GM12891 (cell line): ENCODE measurements around the gene LHFPL3.

Experiments
- PAX5 ChIP-seq: IDR thresholded peaks from 2 replicates; pipeline ENCODE4 v1.6.1; 2011; ENCODE audit warnings: low read length, moderate library complexity, mild to moderate bottlenecking; ENCODE audit not compliant: insufficient read depth, severe bottlenecking
- POLR2A ChIP-seq: IDR thresholded peaks from 2 replicates; pipeline ENCODE4 v1.6.1; 2011; ENCODE audit warnings: low read depth, low read length, control low read depth
- SPI1 ChIP-seq: IDR thresholded peaks from 2 replicates; pipeline ENCODE4 v1.6.1; 2011; ENCODE audit warnings: low read depth, low read length, control low read depth
- TAF1 ChIP-seq: IDR thresholded peaks from 2 replicates; pipeline ENCODE4 v1.6.1; 2011; ENCODE audit warnings: low read depth, low read length, control low read depth

DNA sequence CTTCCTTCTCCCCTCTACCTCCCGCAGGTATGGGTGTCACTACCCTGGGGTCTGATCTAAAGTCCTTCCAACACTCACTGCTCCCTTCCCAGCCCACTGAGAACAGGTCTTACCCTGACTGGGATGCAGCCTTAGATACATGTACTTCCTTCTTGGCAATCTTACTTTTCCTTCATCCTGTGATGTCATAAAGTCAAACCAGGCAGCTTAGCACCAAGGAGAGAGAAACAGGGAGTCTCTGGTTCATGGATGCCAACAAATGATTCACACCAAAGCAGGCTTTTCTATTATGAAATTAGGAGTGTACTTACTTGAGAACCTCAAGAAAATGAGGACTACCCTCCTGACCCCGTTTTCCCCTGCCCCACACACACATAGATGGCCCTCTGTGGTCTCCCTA lies 574.6 kb downstream of the LHFPL3 start:
- no peak for TF ChIP-seq POLR2A
- TF ChIP-seq TAF1 = no peak
- TF ChIP-seq PAX5 = no peak
- TF ChIP-seq SPI1 = no peak
